B cell (primary cell): ENCODE data around the gene DAGLB. TPM values are rescaled to one million over a fixed set of nuclear protein-coding genes. Genes with fewer than 3 reads are reported as not detected.
A peak's percentile ranks its signal among the peaks of the same experiment; 100 is the strongest.

Experiments
- ATAC-seq: fragments of 200-7000 bp; cut with Tn5 transposase; one replicate; pipeline ENCODE4 v1.10.0; 2021; ENCODE audit warnings: low read depth, mild to moderate bottlenecking, moderate number of reproducible peaks, moderate library complexity
- CTCF ChIA-PET: fragments of 350-600 bp; sonication (Branson Sonifier 250); formaldehyde crosslinking; loops from one replicate; lab custom pipeline; 2021; ENCODE audit warnings: antibody characterized with exemption, inconsistent platforms; lab: Charles Lee
- POLR2A ChIA-PET: fragments of 350-600 bp; sonication (Branson Sonifier 250); formaldehyde crosslinking; loops from one replicate; lab custom pipeline; 2021; ENCODE audit warnings: antibody characterized with exemption; lab: Charles Lee
- DNase-seq: peaks from one replicate; pipeline ENCODE4 v3.0.0; 2013
- H2AFZ ChIP-seq: 2 replicates; pipeline ENCODE4 v1.6.1; 2012; ENCODE audit warnings: mild to moderate bottlenecking, low read depth, low read length; ENCODE audit not compliant: insufficient read depth, poor library complexity, severe bottlenecking
- H3K27ac ChIP-seq, 2 donors: 1 replicate in 1 of 2; 2 replicates in 1 of 2; pipeline ENCODE4 v1.5.1; 2012 to 2013; ENCODE audit warnings: low read length in 2 of 2, mild to moderate bottlenecking in 2 of 2, moderate library complexity in 1 of 2
- H3K27me3 ChIP-seq, 4 experiments: fragments of 200-600 bp in 1 of 4; sonication (generic) in 1 of 4; replicated peaks in 1 of 4; 1 replicate in 2 of 4; 2 replicates in 2 of 4; pipeline versions ENCODE4 v1.6.1 to v1.7.0; 2013 to 2016; ENCODE audit warnings: low read length in 3 of 4, mild to moderate bottlenecking in 2 of 4, mixed read lengths in 1 of 4, moderate library complexity in 1 of 4; ENCODE audit not compliant: insufficient read depth in 4 of 4, control insufficient read depth in 3 of 4; ENCODE audit errors: control extremely low read depth in 1 of 4
- H3K36me3 ChIP-seq, 2 experiments: replicated peaks in 1 of 2; 1 replicate in 1 of 2; 2 replicates in 1 of 2; pipeline versions ENCODE4 v1.6.1 to v1.7.1; 2013; ENCODE audit warnings: low read length in 1 of 2; ENCODE audit not compliant: insufficient read depth in 2 of 2, control insufficient read depth in 1 of 2; ENCODE audit errors: control extremely low read depth in 1 of 2, extremely low read depth in 1 of 2
- H3K4me1 ChIP-seq, 2 donors: fragments of 200-600 bp in 1 of 2; sonication (generic) in 1 of 2; 1 replicate in 1 of 2; 2 replicates in 1 of 2; pipeline versions ENCODE4 v1.5.1 to v1.6.1; 2013 to 2017; ENCODE audit warnings: low read length in 2 of 2; ENCODE audit not compliant: control insufficient read depth in 2 of 2, insufficient read depth in 2 of 2
- H3K4me2 ChIP-seq: replicated peaks from 2 replicates; pipeline ENCODE3; 2012; ENCODE audit warnings: mild to moderate bottlenecking, low read depth, low read length; ENCODE audit not compliant: poor library complexity, severe bottlenecking
- H3K4me3 ChIP-seq, 5 experiments: fragments of 200-600 bp in 1 of 5; sonication (generic) in 1 of 5; 1 replicate in 3 of 5; 2 replicates in 2 of 5; pipeline versions ENCODE4 v1.5.1 to v1.7.0; 2011 to 2016; ENCODE audit warnings: low read length in 4 of 5, mild to moderate bottlenecking in 4 of 5, low read depth in 2 of 5, control low read depth in 1 of 5, moderate library complexity in 1 of 5; ENCODE audit not compliant: insufficient read depth in 1 of 5; ENCODE audit errors: control extremely low read depth in 1 of 5, extremely low read depth in 1 of 5
- H3K79me2 ChIP-seq: fragments of 200-600 bp; sonication (generic); one replicate; pipeline ENCODE4 v1.6.0; 2016; ENCODE audit warnings: low read length; ENCODE audit not compliant: control insufficient read depth, insufficient read depth
- H3K9ac ChIP-seq: fragments of 200-600 bp; sonication (generic); 2 replicates; pipeline ENCODE4 v1.6.1; 2017; ENCODE audit warnings: mild to moderate bottlenecking, low read length, moderate library complexity
- H3K9me3 ChIP-seq, 3 donors: one replicate each; pipeline versions ENCODE4 v1.6.1 to v1.7.1; 2013; ENCODE audit warnings: low read length in 2 of 3; ENCODE audit not compliant: control insufficient read depth in 2 of 3, insufficient read depth in 1 of 3; ENCODE audit errors: control extremely low read depth in 1 of 3
- H4K20me1 ChIP-seq: 2 replicates; pipeline ENCODE4 v1.6.0; 2012; ENCODE audit warnings: mild to moderate bottlenecking, low read length; ENCODE audit not compliant: insufficient read depth, control insufficient read depth, poor library complexity, severe bottlenecking
- H3K27ac Mint-ChIP-seq: one replicate; pipeline ENCODE4 v1.8.0; 2021; ENCODE audit warnings: mixed read lengths
- H3K27me3 Mint-ChIP-seq: one replicate; pipeline ENCODE4 v1.8.0; 2021; ENCODE audit warnings: mixed read lengths
- H3K4me1 Mint-ChIP-seq: one replicate; pipeline ENCODE4 v1.8.0; 2021; ENCODE audit warnings: mixed read lengths
- H3K4me3 Mint-ChIP-seq: one replicate; pipeline ENCODE4 v1.8.0; 2021; ENCODE audit warnings: mixed read lengths
- H3K9me3 Mint-ChIP-seq: one replicate; pipeline ENCODE4 v1.8.0; 2022; ENCODE audit warnings: mixed read lengths; ENCODE audit not compliant: insufficient read depth
- CTCF ChIP-seq: fragments of 200-600 bp; IDR thresholded peaks from one replicate; pipeline ENCODE4 v1.8.0; 2022; ENCODE audit warnings: antibody characterized with exemption, mild to moderate bottlenecking
- EZH2 ChIP-seq: IDR thresholded peaks from 2 replicates; pipeline ENCODE4 v1.6.1; 2012; ENCODE audit warnings: borderline replicate concordance, low read depth, mild to moderate bottlenecking, moderate library complexity, low read length; ENCODE audit not compliant: insufficient read depth, poor library complexity, severe bottlenecking
- WGBS: methylation state at CpG from one replicate; pipeline ENCODE4 v1.1.5; 2013; ENCODE audit warnings: missing lambda C conversion rate; ENCODE audit not compliant: insufficient coverage; 5-methylcytosine and 5-hydroxymethylcytosine counted together
- intact Hi-C: fragments of 100-400 bp; cut with micrococcal nuclease; formaldehyde crosslinking; loops from one replicate; pipeline ENCODE4 v1.10.0; 2022
- polyA plus RNA-seq: library from polyadenylated mRNA; depleted of rRNA; stranded (reverse); fragments of >200 nt; gene quantifications from 2 replicates; pipeline ENCODE4 v1.2.3, GENCODE V29; 2012
- total RNA-seq, 2 donors: library from RNA; stranded (reverse); fragments of 120-200 nt in 1 of 2; gene quantifications; 1 replicate in 1 of 2; 2 replicates in 1 of 2; pipeline versions ENCODE4 v1.2.3 to v1.2.4, GENCODE V29; 2013 to 2022

The DAGLB gene
- total and polyA plus RNA-seq, 2 donors (not counting 1 experiment from before 2014, with no cell fraction given): 25.2 to 29.6 TPM

DNA sequence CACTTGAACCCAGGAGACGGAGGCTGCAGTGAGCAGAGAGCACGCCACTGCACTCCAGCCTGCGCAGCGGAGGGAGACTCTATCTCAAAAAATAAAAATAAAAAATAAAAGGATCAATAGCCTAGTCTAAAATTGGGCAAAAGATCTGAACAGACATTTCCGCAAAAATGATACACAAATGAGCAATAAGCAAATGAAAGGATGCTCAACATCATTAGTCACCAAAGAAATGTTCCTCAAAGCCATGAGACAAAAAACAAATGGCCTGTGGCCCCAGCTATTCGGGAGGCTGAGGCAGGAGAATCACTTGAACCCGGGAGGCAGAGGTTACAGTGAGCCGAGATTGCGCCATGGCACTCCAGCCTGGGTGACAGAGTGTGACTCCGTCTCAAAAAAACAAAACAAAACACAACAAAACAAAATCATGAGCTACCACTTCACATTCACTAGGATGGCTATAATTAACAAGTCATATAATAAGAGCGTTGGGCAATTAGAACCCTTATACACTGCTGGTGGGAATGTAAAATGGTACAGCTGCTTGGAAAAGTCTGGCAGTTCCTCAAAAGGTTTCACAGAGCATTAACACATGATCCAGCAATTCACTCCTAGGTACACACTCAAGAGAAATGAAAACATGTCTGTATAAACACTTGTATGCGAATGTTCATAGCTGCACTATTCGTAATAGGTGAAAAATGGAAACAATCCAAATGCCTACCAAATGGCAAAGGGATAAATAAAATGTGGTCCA, 3.1 kb downstream of the DAGLB start:
- no peak for DNase-seq
- no peak overlapping the region for H3K4me3 ChIP-seq
- H4K20me1 ChIP-seq: no peaks in the 10 kb centered on the region
- H3K27ac ChIP-seq: no peak overlapping the region
- WGBS: 91% methylated on average over 4 of the region's 13 CpGs
- H2AFZ ChIP-seq: no peak overlapping the region
- H3K9me3 ChIP-seq: no peaks in the 10 kb centered on the region
- H3K4me1 ChIP-seq: peaks cover 6 to 17% of the 10 kb centered on the region in 2 donors
- ChIA-PET POLR2A (no interaction called here), CTCF (no interaction called here)
- Mint-ChIP-seq H3K9me3 (no peaks in the 10 kb centered on the region), H3K27me3 (no peaks in the 10 kb centered on the region), H3K4me1 (peaks cover 42% of the 10 kb centered on the region), H3K27ac (no peak overlapping the region), H3K4me3 (peak overlapping the region; percentile 58)
- no peak overlapping the region for H3K4me2 ChIP-seq
- H3K79me2 ChIP-seq: peaks cover 66% of the 10 kb centered on the region
- intact Hi-C loops: no loop called here
- no peaks in the 10 kb centered on the region for H3K27me3 ChIP-seq
- H3K9ac ChIP-seq: no peak overlapping the region
- H3K36me3 ChIP-seq: peaks cover 5 to 30% of the 10 kb centered on the region in 2 experiments
- TF ChIP-seq EZH2 (no peak), CTCF (no peak)
- no peak for ATAC-seq

- Mint-ChIP-seq H3K4me3 (no peak overlapping the region), H3K27me3 (no peaks in the 10 kb centered on the region), H3K4me1 (peaks cover 47% of the 10 kb centered on the region), H3K27ac (no peak overlapping the region), H3K9me3 (no peaks in the 10 kb centered on the region)
- 100% methylated on average over 3 of the region's 5 CpGs for WGBS
- no peak for DNase-seq
- intact Hi-C loops: no loop called here
- no peak for TF ChIP-seq CTCF
- TF ChIP-seq EZH2: no peak
- no peak overlapping the region for H3K4me3 ChIP-seq
- ChIA-PET POLR2A (no interaction called here), CTCF (interaction anchor here (0.7 kb wide), 1 partner anchor 173 kb away, joined by 4 read pairs; no protein-coding TSS in a partner anchor)
- ATAC-seq: no peak
- no peak overlapping the region for H3K27ac ChIP-seq
- peaks cover 10 to 23% of the 10 kb centered on the region in 2 donors for H3K4me1 ChIP-seq
- peaks cover 72% of the 10 kb centered on the region for H3K79me2 ChIP-seq
- H2AFZ ChIP-seq: no peak overlapping the region
- H3K4me2 ChIP-seq: no peak overlapping the region
- no peaks in the 10 kb centered on the region for H3K27me3 ChIP-seq
- H4K20me1 ChIP-seq: no peaks in the 10 kb centered on the region
- H3K9me3 ChIP-seq: no peaks in the 10 kb centered on the region
- H3K9ac ChIP-seq: no peak overlapping the region
- peaks cover 5 to 30% of the 10 kb centered on the region in 2 experiments for H3K36me3 ChIP-seq
Observed at GRCh38 chr7:6443372-6443941, 4.3 kb downstream of the DAGLB start.
